CD8-positive, alpha-beta memory T cell (primary cell): Measurements from ENCODE around the gene ONECUT2. TPM values are rescaled to one million over a fixed set of nuclear protein-coding genes. Genes with fewer than 3 reads are reported as not detected.
A peak's percentile ranks its signal among the peaks of the same experiment; 100 is the strongest.

ENCODE experiments used
- CTCF ChIA-PET: fragments of 350-600 bp; sonication (Branson Sonifier 250); formaldehyde crosslinking; loops from one replicate; lab custom pipeline; 2021; ENCODE audit warnings: antibody characterized with exemption; lab: Charles Lee
- POLR2A ChIA-PET: fragments of 350-600 bp; sonication (Branson Sonifier 250); formaldehyde crosslinking; loops from one replicate; lab custom pipeline; 2021; ENCODE audit warnings: antibody characterized with exemption; lab: Charles Lee
- DNase-seq, 5 donors: peaks; one replicate each; pipeline versions ENCODE4 v3.0.0 to v3.0.0-alpha.2; 2020 to 2022; ENCODE audit warnings: mixed read lengths in 1 of 5
- H3K27ac ChIP-seq: one replicate; pipeline ENCODE4 v1.7.0; 2013; ENCODE audit warnings: low read depth, mild to moderate bottlenecking, low read length, moderate library complexity
- H3K27me3 ChIP-seq: 2 replicates; pipeline ENCODE4 v1.7.0; 2013; ENCODE audit warnings: low read length, mild to moderate bottlenecking; ENCODE audit not compliant: insufficient read depth, poor library complexity, severe bottlenecking
- H3K36me3 ChIP-seq: 2 replicates; pipeline ENCODE4 v1.7.0; 2013; ENCODE audit warnings: mild to moderate bottlenecking, low read length, moderate library complexity; ENCODE audit not compliant: insufficient read depth
- H3K4me1 ChIP-seq: 2 replicates; pipeline ENCODE4 v1.7.0; 2013; ENCODE audit warnings: mild to moderate bottlenecking, low read length, moderate library complexity; ENCODE audit not compliant: insufficient read depth
- H3K4me3 ChIP-seq: 2 replicates; pipeline ENCODE4 v1.7.0; 2013; ENCODE audit warnings: mild to moderate bottlenecking, low read length
- H3K9me3 ChIP-seq: 2 replicates; pipeline ENCODE4 v1.7.0; 2013; ENCODE audit warnings: mild to moderate bottlenecking, low read length
- H3K27ac Mint-ChIP-seq, 8 donors: one replicate each; pipeline ENCODE4 v1.8.0; 2020 to 2021; ENCODE audit warnings: mixed read lengths in 8 of 8, mild to moderate bottlenecking in 6 of 8, inconsistent platforms in 3 of 8, moderate library complexity in 3 of 8
- H3K27me3 Mint-ChIP-seq, 2 donors: one replicate each; pipeline ENCODE4 v1.8.0; 2020 to 2021; ENCODE audit warnings: mixed read lengths in 2 of 2, mild to moderate bottlenecking in 1 of 2, moderate library complexity in 1 of 2
- H3K36me3 Mint-ChIP-seq, 3 donors: one replicate each; pipeline ENCODE4 v1.8.0; 2020 to 2021; ENCODE audit warnings: mixed read lengths in 3 of 3, inconsistent platforms in 1 of 3, mild to moderate bottlenecking in 1 of 3
- H3K4me1 Mint-ChIP-seq, 3 donors: one replicate each; pipeline ENCODE4 v1.8.0; 2020 to 2021; ENCODE audit warnings: mixed read lengths in 3 of 3, inconsistent platforms in 1 of 3, mild to moderate bottlenecking in 1 of 3
- H3K4me3 Mint-ChIP-seq, 7 donors: one replicate each; pipeline ENCODE4 v1.8.0; 2020 to 2021; ENCODE audit warnings: mixed read lengths in 7 of 7, mild to moderate bottlenecking in 6 of 7, moderate library complexity in 4 of 7, inconsistent platforms in 2 of 7
- H3K9me3 Mint-ChIP-seq, 5 donors: one replicate each; pipeline ENCODE4 v1.8.0; 2020 to 2022; ENCODE audit warnings: mixed read lengths in 5 of 5, mild to moderate bottlenecking in 3 of 5, moderate library complexity in 2 of 5, inconsistent platforms in 1 of 5
- polyA plus RNA-seq: library from polyadenylated mRNA; unstranded; fragments of 300-500 nt; fragmentation: Illumina TruSeq; gene quantifications from one replicate; pipeline ENCODE4 v1.2.3, GENCODE V29; 2021
- total RNA-seq, 2 experiments: library from RNA; stranded (reverse); gene quantifications; one replicate each; pipeline ENCODE4 v1.2.3, GENCODE V29; 2021

Gene ONECUT2
- total and polyA plus RNA-seq, 3 experiments from 2014 or later, result not detected

- H3K36me3 Mint-ChIP-seq, result no peaks in the 10 kb centered on the region
Observed at GRCh38 chr18:57432751-57433400, 2.3 kb upstream of the ONECUT2 start.

GRCh38 chr18:57433482-57433881 lies 1.7 kb upstream of the ONECUT2 start:
- ChIA-PET POLR2A (no interaction called here), CTCF (no interaction called here)
- no peaks in the 10 kb centered on the region for H3K36me3 ChIP-seq
- H3K4me1 Mint-ChIP-seq, result peaks cover 32 to 47% (median 34%) of the 10 kb centered on the region in 3 donors
- no peak overlapping the region for H3K4me3 ChIP-seq
- no peak for DNase-seq
- peaks cover 12% of the 10 kb centered on the region for H3K4me1 ChIP-seq
- H3K27me3 ChIP-seq, result peaks cover 68% of the 10 kb centered on the region
- peak overlapping the region in 1 of 7 donors; percentile 65 for H3K4me3 Mint-ChIP-seq
- H3K9me3 Mint-ChIP-seq, result peaks cover 6 to 24% (median 16%) of the 10 kb centered on the region in 5 donors
- no peaks in the 10 kb centered on the region for H3K9me3 ChIP-seq
- H3K27ac ChIP-seq, result no peak overlapping the region
- no peak overlapping the region for H3K27ac Mint-ChIP-seq
- no peaks in the 10 kb centered on the region for H3K36me3 Mint-ChIP-seq
- H3K27me3 Mint-ChIP-seq, result peaks cover 77 to 85% of the 10 kb centered on the region in 2 donors

More at GRCh38 chr18:57432751-57433400, 2.3 kb upstream of the ONECUT2 start:
- peaks cover 71 to 79% of the 10 kb centered on the region in 2 donors for H3K27me3 Mint-ChIP-seq
- peaks cover 31 to 40% (median 33%) of the 10 kb centered on the region in 3 donors for H3K4me1 Mint-ChIP-seq
- POLR2A ChIA-PET, result no interaction called here
- H3K27me3 ChIP-seq, result peaks cover 63% of the 10 kb centered on the region
- H3K4me3 ChIP-seq, result no peak overlapping the region
- CTCF ChIA-PET, result no interaction called here
- peaks cover 6 to 24% (median 16%) of the 10 kb centered on the region in 5 donors for H3K9me3 Mint-ChIP-seq
- DNase-seq, result no peak
- no peaks in the 10 kb centered on the region for H3K9me3 ChIP-seq
- H3K27ac Mint-ChIP-seq, result no peak overlapping the region
- H3K4me3 Mint-ChIP-seq, result peak overlapping the region in 1 of 7 donors; percentile 17
- peaks cover 12% of the 10 kb centered on the region for H3K4me1 ChIP-seq
- H3K36me3 ChIP-seq, result no peaks in the 10 kb centered on the region
- H3K27ac ChIP-seq, result no peak overlapping the region

GRCh38 chr18:57433934-57434535 lies 1.1 kb upstream of the ONECUT2 start:
- H3K4me3 Mint-ChIP-seq, result peak overlapping the region in 5 of 7 donors; percentile 19 to 65 (median 56)
- no peaks in the 10 kb centered on the region for H3K9me3 ChIP-seq
- DNase-seq, result no peak
- H3K4me1 Mint-ChIP-seq, result peaks cover 35 to 49% (median 36%) of the 10 kb centered on the region in 3 donors
- CTCF ChIA-PET, result no interaction called here
- H3K4me1 ChIP-seq, result peaks cover 12% of the 10 kb centered on the region
- no peak overlapping the region for H3K27ac Mint-ChIP-seq
- no peaks in the 10 kb centered on the region for H3K36me3 Mint-ChIP-seq
- no peaks in the 10 kb centered on the region for H3K36me3 ChIP-seq
- H3K27me3 ChIP-seq, result peaks cover 74% of the 10 kb centered on the region
- POLR2A ChIA-PET, result no interaction called here
- H3K4me3 ChIP-seq, result peak overlapping the region; percentile 34
- H3K27ac ChIP-seq, result no peak overlapping the region
- H3K27me3 Mint-ChIP-seq, result peaks cover 79 to 88% of the 10 kb centered on the region in 2 donors
- peaks cover 6 to 26% (median 14%) of the 10 kb centered on the region in 5 donors for H3K9me3 Mint-ChIP-seq

DNA sequence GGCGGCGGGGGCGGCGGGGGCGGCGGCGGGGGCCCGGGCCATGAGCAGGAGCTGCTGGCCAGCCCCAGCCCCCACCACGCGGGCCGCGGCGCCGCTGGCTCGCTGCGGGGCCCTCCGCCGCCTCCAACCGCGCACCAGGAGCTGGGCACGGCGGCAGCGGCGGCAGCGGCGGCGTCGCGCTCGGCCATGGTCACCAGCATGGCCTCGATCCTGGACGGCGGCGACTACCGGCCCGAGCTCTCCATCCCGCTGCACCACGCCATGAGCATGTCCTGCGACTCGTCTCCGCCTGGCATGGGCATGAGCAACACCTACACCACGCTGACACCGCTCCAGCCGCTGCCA lies 644 bp downstream of the ONECUT2 start:
- ChIA-PET CTCF (no interaction called here), POLR2A (no interaction called here)
- Mint-ChIP-seq H3K4me1 (peaks cover 31 to 49% (median 34%) of the 10 kb centered on the region in 3 donors), H3K27me3 (peaks cover 74 to 85% of the 10 kb centered on the region in 2 donors), H3K4me3 (peak overlapping the region in 6 of 7 donors; percentile 37 to 81 (median 64)), H3K9me3 (peaks cover 0 to 18% (median 8%) of the 10 kb centered on the region in 5 donors), H3K27ac (no peak overlapping the region), H3K36me3 (no peaks in the 10 kb centered on the region)
- DNase-seq, result no peak
- peaks cover 65% of the 10 kb centered on the region for H3K27me3 ChIP-seq
- H3K4me3 ChIP-seq, result no peak overlapping the region
- no peaks in the 10 kb centered on the region for H3K36me3 ChIP-seq
- no peaks in the 10 kb centered on the region for H3K9me3 ChIP-seq
- peaks cover 12% of the 10 kb centered on the region for H3K4me1 ChIP-seq
- no peak overlapping the region for H3K27ac ChIP-seq

GRCh38 chr18:57436191-57436964 lies 1.2 kb downstream of the ONECUT2 start:
- Histone ChIP-seq H3K4me3 (no peak overlapping the region), H3K4me1 (peaks cover 12% of the 10 kb centered on the region), H3K36me3 (no peaks in the 10 kb centered on the region), H3K27ac (no peak overlapping the region), H3K9me3 (no peaks in the 10 kb centered on the region), H3K27me3 (peaks cover 60% of the 10 kb centered on the region)
- H3K27ac Mint-ChIP-seq, result no peak overlapping the region
- peaks cover 0 to 18% (median 8%) of the 10 kb centered on the region in 5 donors for H3K9me3 Mint-ChIP-seq
- CTCF ChIA-PET, result no interaction called here
- H3K36me3 Mint-ChIP-seq, result no peaks in the 10 kb centered on the region
- no peak for DNase-seq
- peak overlapping the region in 6 of 7 donors; percentile 37 to 81 (median 64) for H3K4me3 Mint-ChIP-seq
- H3K4me1 Mint-ChIP-seq, result peaks cover 33 to 52% (median 34%) of the 10 kb centered on the region in 3 donors
- POLR2A ChIA-PET, result no interaction called here
- peaks cover 73 to 85% of the 10 kb centered on the region in 2 donors for H3K27me3 Mint-ChIP-seq

- peaks cover 0 to 16% (median 3%) of the 10 kb centered on the region in 5 donors for H3K9me3 Mint-ChIP-seq
- Histone ChIP-seq H3K4me3 (no peak overlapping the region), H3K27ac (no peak overlapping the region), H3K4me1 (peaks cover 12% of the 10 kb centered on the region), H3K27me3 (peaks cover 59% of the 10 kb centered on the region), H3K9me3 (no peaks in the 10 kb centered on the region), H3K36me3 (no peaks in the 10 kb centered on the region)
- DNase-seq, result no peak
- peak overlapping the region in 1 of 8 donors; percentile 43 for H3K27ac Mint-ChIP-seq
- peaks cover 71 to 83% of the 10 kb centered on the region in 2 donors for H3K27me3 Mint-ChIP-seq
- H3K4me1 Mint-ChIP-seq, result peaks cover 36 to 55% (median 36%) of the 10 kb centered on the region in 3 donors
- ChIA-PET POLR2A (no interaction called here), CTCF (no interaction called here)
- peak overlapping the region; percentile 28 to 78 (median 56) for H3K4me3 Mint-ChIP-seq
- no peaks in the 10 kb centered on the region for H3K36me3 Mint-ChIP-seq
Observed at GRCh38 chr18:57436965-57437333, 1.8 kb downstream of the ONECUT2 start.

GRCh38 chr18:57437402-57437765 lies 2.2 kb downstream of the ONECUT2 start:
- H3K9me3 ChIP-seq, result no peaks in the 10 kb centered on the region

More at GRCh38 chr18:57437402-57437765, 2.2 kb downstream of the ONECUT2 start:
- no peak overlapping the region for H3K27ac ChIP-seq
- Mint-ChIP-seq H3K4me1 (peaks cover 33 to 55% (median 36%) of the 10 kb centered on the region in 3 donors), H3K27me3 (peaks cover 71 to 83% of the 10 kb centered on the region in 2 donors), H3K4me3 (peak overlapping the region in 6 of 7 donors; percentile 28 to 73 (median 55)), H3K27ac (peak overlapping the region in 1 of 8 donors; percentile 43), H3K36me3 (no peaks in the 10 kb centered on the region), H3K9me3 (peaks cover 0 to 12% (median 2%) of the 10 kb centered on the region in 5 donors)
- H3K4me3 ChIP-seq, result no peak overlapping the region
- DNase-seq, result no peak
- CTCF ChIA-PET, result no interaction called here
- no peaks in the 10 kb centered on the region for H3K36me3 ChIP-seq
- POLR2A ChIA-PET, result no interaction called here
- peaks cover 12% of the 10 kb centered on the region for H3K4me1 ChIP-seq
- H3K27me3 ChIP-seq, result peaks cover 58% of the 10 kb centered on the region
